Astrocyte of the cerebellum (primary cell): ENCODE data around the gene IPO5.

Source experiments
- DNase-seq: peaks from one replicate; pipeline ENCODE4 v3.0.0-alpha.2; 2011; ENCODE audit warnings: low read depth
- H3K4me3 ChIP-seq: 2 replicates; pipeline ENCODE4 v1.5.1; 2011; ENCODE audit warnings: mild to moderate bottlenecking, low read depth, low read length, moderate library complexity
- CTCF ChIP-seq: IDR thresholded peaks from 2 replicates; pipeline ENCODE4 v1.5.1; 2012; ENCODE audit warnings: low read length, low read depth, moderate library complexity, mild to moderate bottlenecking; ENCODE audit errors: missing control alignments
- in situ Hi-C: cut with HindIII; loops from 2 replicates; pipeline ENCODE4 v1.10.0; 2017; ENCODE audit warnings: low sequenced_read_pairs

Gene IPO5

GRCh38 chr13:97962887-97963286 is 9.4 kb downstream of the IPO5 start:
- TF ChIP-seq CTCF = no peak
- no peak for DNase-seq
- in situ Hi-C loops = no loop called here

GRCh38 chr13:97967226-97967625 is 13.8 kb downstream of the IPO5 start:
- no peak for DNase-seq
- no peak overlapping the region for H3K4me3 ChIP-seq
- TF ChIP-seq CTCF = no peak
- in situ Hi-C loops = loop anchor here (5.0 kb wide), 1 partner anchor 90 kb away; no protein-coding TSS in a partner anchor

More at GRCh38 chr13:97962887-97963286, 9.4 kb downstream of the IPO5 start:
- H3K4me3 ChIP-seq = no peak overlapping the region

GRCh38 chr13:97967948-97968347 is 14.5 kb downstream of the IPO5 start:
- in situ Hi-C loops = loop anchor here (5.0 kb wide), 1 partner anchor 91 kb away; no protein-coding TSS in a partner anchor
- no peak for TF ChIP-seq CTCF
- DNase-seq = no peak
- H3K4me3 ChIP-seq = no peak overlapping the region

GRCh38 chr13:97971519-97971918 is 18.0 kb downstream of the IPO5 start:
- no peak for DNase-seq
- in situ Hi-C loops = no loop called here
- no peak for TF ChIP-seq CTCF
- H3K4me3 ChIP-seq = no peak overlapping the region

- H3K4me3 ChIP-seq = no peak overlapping the region
- TF ChIP-seq CTCF = no peak
- in situ Hi-C loops = no loop called here
- no peak for DNase-seq
Measured at GRCh38 chr13:97974773-97975172, 21.3 kb downstream of the IPO5 start.

- H3K4me3 ChIP-seq = peak overlapping the region; percentile 67
- no peak for TF ChIP-seq CTCF
- in situ Hi-C loops = no loop called here
- no peak for DNase-seq
Measured at GRCh38 chr13:97975280-97975847, 21.9 kb downstream of the IPO5 start.
